Skin epidermis (tissue), 12 donors: ENCODE results near the gene DLL3.

ENCODE experiments used
- H3K27ac ChIP-seq, 21 experiments: fragments of 200-600 bp; sonication (generic) in 11 of 21; one replicate each; pipeline ENCODE4 v1.5.0; 2020; ENCODE audit warnings: mild to moderate bottlenecking in 3 of 21, inconsistent platforms in 2 of 21, moderate library complexity in 2 of 21
- H3K4me3 ChIP-seq, 7 experiments: fragments of 200-600 bp; sonication (generic) in 2 of 7; one replicate each; pipeline ENCODE4 v1.5.0; 2020; ENCODE audit warnings: inconsistent platforms in 2 of 7, mild to moderate bottlenecking in 2 of 7, moderate library complexity in 1 of 7

Gene DLL3

DNA sequence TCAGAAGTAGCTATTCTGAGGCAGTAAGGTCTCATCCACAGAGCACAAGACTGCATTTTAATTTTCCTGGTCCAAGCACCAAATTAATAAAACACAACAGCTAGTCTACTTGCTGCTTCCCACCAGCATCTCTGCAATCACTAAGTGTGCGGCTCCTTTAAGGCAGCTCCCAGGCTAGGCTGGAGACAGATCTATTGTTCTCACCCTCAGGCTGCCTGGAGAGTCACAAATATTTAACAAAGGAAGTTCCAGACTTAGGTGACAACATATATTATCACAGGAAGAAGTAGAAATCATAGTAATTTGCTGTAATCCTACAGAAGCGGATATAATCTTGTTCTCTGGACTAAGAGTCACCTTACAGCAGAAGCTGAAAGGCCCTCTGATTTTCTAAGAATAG lies 43.5 kb downstream of the DLL3 start:
- no peak overlapping the region for H3K27ac ChIP-seq
- no peak overlapping the region for H3K4me3 ChIP-seq

DNA sequence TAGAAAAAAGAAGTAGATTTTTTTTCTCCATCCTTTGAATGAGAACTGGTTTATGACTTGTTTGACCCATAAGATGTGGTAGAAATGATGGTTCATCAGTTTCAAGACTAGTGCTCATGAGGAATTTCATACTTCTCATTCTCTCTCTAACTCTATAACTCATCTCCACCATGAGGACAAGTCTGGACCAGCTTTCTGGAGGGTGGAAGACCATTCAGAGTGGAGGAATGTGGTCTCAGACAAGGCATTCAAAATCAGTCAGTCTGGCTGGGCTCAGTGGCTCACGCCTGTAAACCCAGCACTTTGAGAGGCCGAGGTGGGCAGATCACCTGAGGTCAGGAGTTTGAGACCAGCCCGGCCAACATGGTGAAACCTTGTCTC lies 44.7 kb downstream of the DLL3 start:
- Histone ChIP-seq H3K4me3 (no peak overlapping the region), H3K27ac (no peak overlapping the region)

DNA sequence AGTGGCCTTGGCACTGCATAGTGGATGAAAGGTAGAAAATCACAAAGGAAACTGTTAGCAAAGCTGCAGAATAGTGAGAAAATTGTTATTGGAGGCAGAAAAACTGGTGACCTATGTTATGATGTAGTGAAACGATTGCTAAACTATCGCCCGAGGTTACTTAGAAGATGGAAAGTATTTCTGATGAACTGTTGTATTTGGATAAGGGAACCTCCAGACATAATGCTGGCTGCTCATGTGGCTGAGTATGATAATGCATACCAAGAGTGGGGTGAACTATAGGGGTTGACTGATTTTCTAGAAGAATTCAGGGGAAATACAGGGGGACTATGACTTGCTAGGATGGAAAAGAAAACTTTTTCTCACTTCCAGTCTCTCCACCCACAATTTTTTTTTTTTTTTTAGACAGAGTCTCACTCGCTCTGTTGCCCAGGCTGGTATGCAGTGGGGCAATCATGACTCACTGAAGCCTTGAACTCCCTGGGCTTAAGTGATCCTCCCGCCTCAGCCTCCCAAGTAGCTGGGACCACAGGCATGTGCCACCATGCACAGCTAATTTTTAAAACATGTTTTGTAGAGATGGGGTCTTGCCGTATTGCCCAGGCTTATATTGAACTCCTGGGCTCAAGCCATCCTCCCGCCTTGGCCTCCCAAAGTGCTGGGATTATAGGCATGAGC lies 45.6 kb downstream of the DLL3 start:
- Histone ChIP-seq H3K4me3 (no peak overlapping the region), H3K27ac (no peak overlapping the region)

GRCh38 chr19:39544911-39545310 lies 46.2 kb downstream of the DLL3 start:
- Histone ChIP-seq H3K27ac (no peak overlapping the region), H3K4me3 (no peak overlapping the region)

- no peak overlapping the region for H3K4me3 ChIP-seq
- no peak overlapping the region for H3K27ac ChIP-seq
These were observed 47.9 kb downstream of the DLL3 start for GRCh38 chr19:39546599-39546998.

GRCh38 chr19:39550197-39550596 lies 51.5 kb downstream of the DLL3 start:
- no peak overlapping the region for H3K27ac ChIP-seq
- H3K4me3 ChIP-seq, result no peak overlapping the region

DNA sequence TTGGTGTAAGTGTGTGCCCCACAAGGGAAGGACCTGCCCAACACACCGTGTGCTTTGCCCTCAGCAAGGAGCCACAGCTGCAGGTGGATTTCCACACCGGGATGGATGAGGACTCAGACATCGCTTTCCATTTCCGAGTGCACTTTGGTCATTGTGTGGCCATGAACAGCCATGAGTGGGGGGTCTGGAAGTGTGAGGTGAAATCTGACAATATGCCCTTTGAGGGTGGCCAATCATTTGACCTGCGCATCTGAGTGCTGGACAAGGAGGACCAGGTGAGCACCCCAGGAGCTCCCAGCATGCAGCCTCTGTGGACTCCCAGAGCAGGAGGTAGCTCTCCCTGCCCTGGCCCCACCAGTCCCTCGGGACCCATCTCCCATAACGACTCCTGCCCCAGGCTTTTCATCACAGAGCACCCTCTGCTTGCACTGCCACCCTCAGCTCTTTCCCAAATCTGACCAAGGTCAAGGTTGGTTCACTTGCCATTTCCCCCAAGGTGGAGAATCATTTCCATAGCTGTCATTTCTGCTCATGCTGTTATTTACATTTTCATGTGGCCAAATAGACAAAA lies 54.4 kb downstream of the DLL3 start:
- no peak overlapping the region for H3K27ac ChIP-seq
- H3K4me3 ChIP-seq, result no peak overlapping the region

GRCh38 chr19:39554701-39555311 lies 56.1 kb downstream of the DLL3 start:
- Histone ChIP-seq H3K27ac (no peak overlapping the region), H3K4me3 (no peak overlapping the region)

DNA sequence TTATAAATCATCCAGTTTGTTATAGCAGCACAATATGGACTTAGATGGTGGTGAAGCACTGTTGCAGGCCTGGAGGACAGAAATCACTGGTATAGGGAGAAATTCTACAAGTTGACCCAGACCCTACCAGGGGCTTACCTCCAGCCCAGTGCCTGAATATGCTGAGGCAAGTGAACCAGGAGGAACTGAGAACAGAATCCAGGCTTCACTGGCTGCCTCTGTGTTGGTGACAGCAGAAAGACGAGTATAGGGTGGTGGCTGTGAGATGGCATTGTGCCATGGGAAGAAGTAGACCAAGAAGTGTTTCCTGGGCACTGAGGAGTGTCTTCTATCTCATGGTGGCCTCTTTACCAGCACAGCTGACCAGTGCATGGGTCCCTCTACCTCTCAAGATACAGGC lies 57.1 kb downstream of the DLL3 start:
- no peak overlapping the region for H3K27ac ChIP-seq
- H3K4me3 ChIP-seq, result no peak overlapping the region
